OCI-LY3 (cell line): ENCODE measurements around the gene DCTD.

Experiments
- EZH2phosphoT487 ChIP-seq: fragments of 200-600 bp; shearing (Covaris generic); IDR thresholded peaks from 2 replicates; pipeline ENCODE4 v1.6.1; 2018; ENCODE audit warnings: antibody characterized with exemption, mixed run types, low read depth
- TF ChIP-seq, protein P1 (sequence below): fragments of 200-600, 300-600 bp; sonication (generic); IDR thresholded peaks from 2 replicates; pipeline ENCODE4 v1.5.1; 2014; ENCODE audit warnings: antibody characterized with exemption, low read length, low read depth

DNA sequence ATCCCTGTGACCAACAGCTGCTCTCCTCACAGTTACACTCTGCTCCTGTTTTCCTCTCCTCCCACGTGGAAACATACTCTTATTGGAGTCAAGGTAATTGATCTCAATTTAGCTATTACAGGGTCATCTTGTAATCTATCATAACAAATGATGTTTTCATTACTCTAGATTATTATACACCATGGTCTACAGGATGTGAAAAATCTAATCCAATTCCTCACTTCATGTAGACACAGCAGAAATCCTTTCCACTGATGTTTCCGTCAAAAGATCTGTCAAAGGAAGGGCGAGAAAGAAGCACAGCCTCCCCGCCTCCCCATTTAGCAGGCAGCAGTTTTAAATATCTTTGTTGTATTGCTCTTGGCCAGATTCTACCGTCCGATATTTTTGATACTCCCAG lies 13.7 kb upstream of the DCTD start:
- TF ChIP-seq, protein P1, sequence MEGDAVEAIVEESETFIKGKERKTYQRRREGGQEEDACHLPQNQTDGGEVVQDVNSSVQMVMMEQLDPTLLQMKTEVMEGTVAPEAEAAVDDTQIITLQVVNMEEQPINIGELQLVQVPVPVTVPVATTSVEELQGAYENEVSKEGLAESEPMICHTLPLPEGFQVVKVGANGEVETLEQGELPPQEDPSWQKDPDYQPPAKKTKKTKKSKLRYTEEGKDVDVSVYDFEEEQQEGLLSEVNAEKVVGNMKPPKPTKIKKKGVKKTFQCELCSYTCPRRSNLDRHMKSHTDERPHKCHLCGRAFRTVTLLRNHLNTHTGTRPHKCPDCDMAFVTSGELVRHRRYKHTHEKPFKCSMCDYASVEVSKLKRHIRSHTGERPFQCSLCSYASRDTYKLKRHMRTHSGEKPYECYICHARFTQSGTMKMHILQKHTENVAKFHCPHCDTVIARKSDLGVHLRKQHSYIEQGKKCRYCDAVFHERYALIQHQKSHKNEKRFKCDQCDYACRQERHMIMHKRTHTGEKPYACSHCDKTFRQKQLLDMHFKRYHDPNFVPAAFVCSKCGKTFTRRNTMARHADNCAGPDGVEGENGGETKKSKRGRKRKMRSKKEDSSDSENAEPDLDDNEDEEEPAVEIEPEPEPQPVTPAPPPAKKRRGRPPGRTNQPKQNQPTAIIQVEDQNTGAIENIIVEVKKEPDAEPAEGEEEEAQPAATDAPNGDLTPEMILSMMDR: no peak
- no peak for TF ChIP-seq EZH2phosphoT487
